Liver (tissue), 9 donors: ENCODE results near the gene POTEB3. TPM values are rescaled to one million over a fixed set of nuclear protein-coding genes. Genes with fewer than 3 reads are reported as not detected.
"Not testable (repeated sequence)": the region's sequence is repeated elsewhere in the genome, so short reads cannot be mapped to it uniquely, and the experiment has no call there.

Experiments used
- DNase-seq: peaks from one replicate; pipeline ENCODE4 v3.0.0-alpha.2; 2017; ENCODE audit warnings: low spot score
- H3K27ac ChIP-seq, 2 donors: one replicate each; pipeline ENCODE4 v1.7.0; 2013; ENCODE audit warnings: inconsistent platforms in 2 of 2, low read length in 2 of 2, control low read depth in 1 of 2, low read depth in 1 of 2, mild to moderate bottlenecking in 1 of 2
- H3K27me3 ChIP-seq, 4 donors: one replicate each; pipeline versions ENCODE4 v1.6.1 to v1.7.0; 2013; ENCODE audit warnings: low read length in 3 of 4, inconsistent platforms in 1 of 4, mild to moderate bottlenecking in 1 of 4, moderate library complexity in 1 of 4; ENCODE audit not compliant: control insufficient read depth in 4 of 4, insufficient read depth in 4 of 4
- H3K36me3 ChIP-seq, 4 donors: one replicate each; pipeline versions ENCODE4 v1.6.1 to v1.7.0; 2013; ENCODE audit warnings: low read length in 3 of 4, mild to moderate bottlenecking in 3 of 4, low read depth in 1 of 4, moderate library complexity in 1 of 4; ENCODE audit not compliant: control insufficient read depth in 4 of 4, insufficient read depth in 3 of 4
- H3K4me1 ChIP-seq, 4 donors: one replicate each; pipeline versions ENCODE4 v1.6.1 to v1.7.0; 2013; ENCODE audit warnings: low read length in 3 of 4, mild to moderate bottlenecking in 3 of 4, moderate library complexity in 1 of 4; ENCODE audit not compliant: control insufficient read depth in 4 of 4, insufficient read depth in 4 of 4
- H3K4me3 ChIP-seq, 3 donors: one replicate each; pipeline versions ENCODE4 v1.6.1 to v1.7.0; 2013; ENCODE audit warnings: low read length in 3 of 3, control low read depth in 1 of 3, low read depth in 1 of 3, mild to moderate bottlenecking in 1 of 3
- H3K9ac ChIP-seq, 2 donors: one replicate each; pipeline ENCODE4 v1.7.0; 2013; ENCODE audit warnings: low read length in 2 of 2, mild to moderate bottlenecking in 2 of 2, moderate library complexity in 2 of 2, control low read depth in 1 of 2, low read depth in 1 of 2
- H3K9me3 ChIP-seq, 4 donors: one replicate each; pipeline versions ENCODE4 v1.6.1 to v1.7.0; 2013; ENCODE audit warnings: low read length in 3 of 4; ENCODE audit not compliant: control insufficient read depth in 4 of 4
- WGBS: extraction: QIAGEN DNeasy Blood & Tissue Kit; methylation state at CpG from one replicate; pipeline ENCODE4 v1.1.7; 2013; 5-methylcytosine and 5-hydroxymethylcytosine counted together
- polyA plus RNA-seq, 2 donors: library from polyadenylated mRNA; stranded (reverse) in 1 of 2; unstranded in 1 of 2; fragments of 200-250 nt in 1 of 2; fragments of >200 nt in 1 of 2; fragmentation: Nextera tagmentation in 1 of 2; extraction: Ambion mirVana in 1 of 2; gene quantifications; one replicate each; pipeline versions ENCODE4 v1.2.1 to v1.2.3, GENCODE V29; 2013 to 2015
- total RNA-seq, 2 donors: library from RNA; depleted of rRNA; stranded (reverse); fragments of >200 nt; gene quantifications; one replicate each; pipeline ENCODE4 v1.2.3, GENCODE V29; 2014
- donor health status: healthy.
- donor health status: healthy.
- donor health status: healthy.
- donor health status: healthy.
- donor health status: healthy.

Gene POTEB3
- total RNA-seq: not detected
- polyA plus RNA-seq: not detected

DNA sequence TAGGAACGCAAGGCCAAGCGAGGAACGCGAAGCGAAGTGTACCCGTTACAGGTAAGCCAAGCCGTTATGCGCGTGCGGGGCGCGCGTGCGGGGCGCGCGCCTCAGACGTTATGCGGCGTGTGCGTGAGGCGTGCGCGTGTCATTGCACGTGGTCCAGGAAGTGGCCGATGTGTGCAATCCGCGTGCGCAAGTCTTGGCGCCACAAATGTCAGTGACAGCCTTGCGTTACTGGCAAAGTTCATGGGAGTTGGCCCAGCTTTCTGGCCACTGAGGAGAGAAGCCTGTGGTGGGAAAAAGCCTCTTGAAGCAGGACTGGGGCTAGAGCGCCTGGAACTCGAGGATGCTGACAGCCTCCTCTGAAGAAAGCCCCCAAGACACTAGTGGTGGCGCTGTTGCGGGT, at the start of gene POTEB3:
TSS of gene POTEB3 (minus strand) at position 101 of the 400 bp plus-strand sequence. CDS start 488 bp downstream, outside the sequence.
- H3K4me1 ChIP-seq, H3K27me3 ChIP-seq, H3K4me3 ChIP-seq, H3K36me3 ChIP-seq, H3K9ac ChIP-seq, H3K27ac ChIP-seq, H3K9me3 ChIP-seq, DNase-seq: not testable (repeated sequence)
- WGBS: 84% methylated on average over 12 of the region's 35 CpGs

GRCh38 chr15:21453683-21454082, 13.4 kb upstream of the POTEB3 start:
- not testable (repeated sequence) for H3K27ac ChIP-seq, H3K36me3 ChIP-seq, H3K4me1 ChIP-seq, H3K9me3 ChIP-seq, DNase-seq, H3K9ac ChIP-seq, H3K4me3 ChIP-seq, H3K27me3 ChIP-seq
- WGBS: 43% methylated on average over 1 of the region's 6 CpGs

DNA sequence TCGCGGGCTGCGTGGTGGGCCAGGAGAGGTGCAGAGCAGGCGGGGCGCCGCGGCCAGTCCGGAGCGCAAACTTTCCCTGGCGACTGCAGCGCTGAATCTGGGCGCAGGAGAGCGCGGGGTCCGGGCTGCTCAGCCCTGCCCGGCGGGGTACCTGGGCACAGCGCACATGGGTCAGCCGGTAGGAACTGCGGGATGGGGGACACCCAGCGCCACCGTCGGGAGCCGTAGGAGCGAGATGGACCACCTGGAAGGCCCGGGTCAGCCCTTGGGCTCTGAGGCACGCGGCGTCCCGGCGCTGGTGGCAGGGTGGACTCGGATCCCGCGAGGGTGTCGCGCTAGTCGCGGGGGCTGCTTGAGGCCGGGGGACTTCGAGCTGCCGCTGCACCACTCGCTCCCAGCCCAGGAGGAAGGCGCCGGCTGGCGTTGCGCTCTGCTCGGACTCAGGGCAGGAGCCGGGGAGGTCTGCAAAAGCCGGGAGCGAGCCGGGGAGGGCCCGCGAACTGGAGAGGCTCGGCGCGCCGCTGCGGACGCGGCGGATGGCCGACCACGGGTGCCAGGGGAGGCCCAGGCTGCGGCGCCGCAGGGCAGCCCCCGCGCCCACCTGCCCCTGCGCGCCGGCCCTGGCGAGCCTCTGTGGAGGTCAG, 11.7 kb upstream of the POTEB3 start:
- H3K4me1 ChIP-seq, H3K27ac ChIP-seq, H3K9me3 ChIP-seq, H3K4me3 ChIP-seq, H3K9ac ChIP-seq, H3K27me3 ChIP-seq, DNase-seq, H3K36me3 ChIP-seq: not testable (repeated sequence)
- 0% methylated on average over 18 of the region's 72 CpGs for WGBS

DNA sequence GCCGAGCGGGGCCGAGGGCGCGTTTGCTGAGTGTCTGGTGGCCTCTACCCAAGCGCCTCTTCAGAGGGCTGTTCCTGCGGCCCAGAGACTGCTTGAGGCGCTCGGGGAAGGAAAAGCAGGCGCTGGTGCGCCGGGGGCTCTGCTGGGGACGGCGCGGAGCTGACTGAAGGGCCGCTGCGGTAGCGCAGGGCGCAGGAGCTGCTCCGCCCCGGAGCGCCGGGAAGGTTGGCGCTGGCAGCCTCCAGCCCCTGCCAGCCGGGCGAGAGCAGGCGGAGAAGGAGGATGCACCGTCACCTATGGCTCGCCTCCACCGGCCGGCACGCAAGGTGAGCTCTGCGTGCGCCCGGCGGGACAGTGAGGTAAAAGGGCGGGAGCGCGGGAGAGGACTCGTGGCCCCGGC, 11.2 kb upstream of the POTEB3 start:
- not testable (repeated sequence) for DNase-seq, H3K27ac ChIP-seq, H3K4me3 ChIP-seq, H3K9ac ChIP-seq, H3K27me3 ChIP-seq, H3K4me1 ChIP-seq, H3K36me3 ChIP-seq, H3K9me3 ChIP-seq
- WGBS: no CpG with 5 or more reads among the region's 41 CpGs

DNA sequence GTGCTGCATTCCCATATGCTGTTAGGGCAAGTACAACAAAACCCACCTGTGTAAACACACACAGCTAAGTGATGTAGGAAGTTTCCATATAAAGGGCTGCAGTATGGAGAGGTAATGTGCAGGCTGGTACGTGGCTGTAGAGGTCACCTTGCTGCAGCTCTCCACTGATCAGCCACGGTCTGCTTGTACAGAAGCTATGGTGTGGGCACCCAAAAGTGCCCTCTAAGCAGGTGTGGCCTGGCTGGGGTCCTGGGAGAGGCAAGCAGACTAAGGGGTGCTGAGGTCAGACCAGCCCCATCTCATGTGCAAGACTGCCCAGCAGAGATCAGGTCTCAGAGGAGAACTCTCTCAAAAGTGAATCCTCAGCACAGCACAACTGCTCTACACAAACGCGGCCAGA, 32.9 kb downstream of the POTEB3 start:
- 69% methylated on average over 2 of the region's 4 CpGs for WGBS
- not testable (repeated sequence) for H3K9me3 ChIP-seq, DNase-seq, H3K9ac ChIP-seq, H3K36me3 ChIP-seq, H3K27ac ChIP-seq, H3K4me1 ChIP-seq, H3K4me3 ChIP-seq, H3K27me3 ChIP-seq

- not testable (repeated sequence) for H3K27me3 ChIP-seq
- WGBS: no CpG with 5 or more reads among the region's 4 CpGs
Observed at GRCh38 chr15:21401531-21401930, 38.8 kb downstream of the POTEB3 start.

GRCh38 chr15:21399111-21399510, 41.2 kb downstream of the POTEB3 start:
- DNase-seq, H3K4me3 ChIP-seq, H3K27me3 ChIP-seq, H3K9ac ChIP-seq, H3K27ac ChIP-seq, H3K4me1 ChIP-seq, H3K36me3 ChIP-seq, H3K9me3 ChIP-seq: not testable (repeated sequence)
- 25% methylated on average over 2 of the region's 4 CpGs for WGBS

More at GRCh38 chr15:21401531-21401930, 38.8 kb downstream of the POTEB3 start:
- H3K4me1 ChIP-seq, H3K36me3 ChIP-seq, DNase-seq, H3K4me3 ChIP-seq, H3K9ac ChIP-seq, H3K9me3 ChIP-seq, H3K27ac ChIP-seq: not testable (repeated sequence)

DNA sequence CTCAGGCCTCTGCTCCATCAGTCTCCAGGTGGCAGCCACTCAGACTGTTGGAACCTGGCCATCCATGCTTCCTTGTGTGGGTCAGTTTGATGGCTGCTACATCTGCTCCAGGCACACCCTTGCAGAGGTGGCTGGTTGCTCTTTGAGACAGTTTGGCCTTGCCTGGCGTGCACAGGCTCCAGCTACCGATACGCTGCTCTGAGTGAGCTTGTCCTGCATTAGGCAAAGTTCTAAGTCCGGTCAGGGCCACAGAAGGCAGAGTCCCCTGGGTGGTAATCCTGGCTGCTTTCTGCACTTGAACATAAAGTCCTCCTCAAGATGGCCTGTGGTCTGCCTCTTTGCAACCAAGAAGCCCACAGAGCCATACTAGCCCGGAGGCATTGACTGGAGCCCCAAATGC, 41.8 kb downstream of the POTEB3 start:
- H3K4me1 ChIP-seq, H3K27ac ChIP-seq, H3K27me3 ChIP-seq, H3K36me3 ChIP-seq, H3K9ac ChIP-seq, H3K9me3 ChIP-seq, DNase-seq, H3K4me3 ChIP-seq: not testable (repeated sequence)
- no CpG with 5 or more reads among the region's 5 CpGs for WGBS

GRCh38 chr15:21397656-21398055, 42.6 kb downstream of the POTEB3 start:
- H3K27ac ChIP-seq, H3K9me3 ChIP-seq, H3K4me3 ChIP-seq, H3K27me3 ChIP-seq, H3K9ac ChIP-seq, H3K4me1 ChIP-seq, DNase-seq, H3K36me3 ChIP-seq: not testable (repeated sequence)
- no CpG with 5 or more reads among the region's 2 CpGs for WGBS
